HEK293 (cell line): ENCODE results near the gene POF1B.

Source experiments
- ATF2 ChIP-seq: fragments of 450-650 bp; formaldehyde crosslinking; IDR thresholded peaks from 2 replicates; pipeline ENCODE4 v1.5.1; 2016; ENCODE audit warnings: missing biosample characterization, missing genetic modification characterization, low read depth
- GLI2 ChIP-seq: fragments of 450-650 bp; formaldehyde crosslinking; IDR thresholded peaks from 2 replicates; pipeline ENCODE4; 2017; ENCODE audit warnings: missing biosample characterization, missing genetic modification characterization, low read depth, borderline replicate concordance
- HOXA7 ChIP-seq: sonication (generic); formaldehyde crosslinking; IDR thresholded peaks from 2 replicates; pipeline ENCODE4 v1.8.1; 2022; ENCODE audit warnings: missing genetic modification reagents, borderline replicate concordance
- OSR2 ChIP-seq: fragments of 450-650 bp; formaldehyde crosslinking; IDR thresholded peaks from 2 replicates; pipeline ENCODE4 v1.5.1; 2016; ENCODE audit warnings: missing biosample characterization, missing genetic modification characterization
- REST ChIP-seq: fragments of 450-650 bp; formaldehyde crosslinking; IDR thresholded peaks from 2 replicates; pipeline ENCODE4 v1.5.1; 2016; ENCODE audit warnings: missing biosample characterization, missing genetic modification characterization
- SP2 ChIP-seq: fragments of 450-650 bp; formaldehyde crosslinking; IDR thresholded peaks from 2 replicates; pipeline ENCODE4 v1.5.1; 2016; ENCODE audit warnings: missing biosample characterization, missing genetic modification characterization
- ZBTB1 ChIP-seq: fragments of 450-650 bp; formaldehyde crosslinking; IDR thresholded peaks from 2 replicates; pipeline ENCODE4 v1.5.1; 2016; ENCODE audit warnings: missing biosample characterization, missing genetic modification characterization
- ZBTB10 ChIP-seq: fragments of 450-650 bp; formaldehyde crosslinking; IDR thresholded peaks from 2 replicates; pipeline ENCODE4 v1.5.1; 2016; ENCODE audit warnings: missing biosample characterization, missing genetic modification characterization
- ZBTB8A ChIP-seq: fragments of 450-650 bp; formaldehyde crosslinking; IDR thresholded peaks from 2 replicates; pipeline ENCODE4 v1.5.1; 2016; ENCODE audit warnings: missing biosample characterization, missing genetic modification characterization
- ZNF280D ChIP-seq: fragments of 450-650 bp; formaldehyde crosslinking; IDR thresholded peaks from 2 replicates; pipeline ENCODE4 v1.5.1; 2016; ENCODE audit warnings: missing biosample characterization, missing genetic modification characterization
- ZNF394 ChIP-seq: fragments of 450-650 bp; formaldehyde crosslinking; IDR thresholded peaks from 2 replicates; pipeline ENCODE4 v1.5.1; 2016; ENCODE audit warnings: missing biosample characterization, missing genetic modification characterization, mild to moderate bottlenecking, moderate library complexity, borderline replicate concordance
- ZNF423 ChIP-seq: fragments of 450-650 bp; formaldehyde crosslinking; IDR thresholded peaks from 2 replicates; pipeline ENCODE4 v1.5.1; 2016; ENCODE audit warnings: missing biosample characterization, missing genetic modification characterization
- ZNF488 ChIP-seq: fragments of 450-650 bp; formaldehyde crosslinking; IDR thresholded peaks from 2 replicates; pipeline ENCODE4 v1.5.1; 2016; ENCODE audit warnings: missing biosample characterization, missing genetic modification characterization
- ZNF560 ChIP-seq: fragments of 450-650 bp; formaldehyde crosslinking; IDR thresholded peaks from 2 replicates; pipeline ENCODE4 v1.5.1; 2017; ENCODE audit warnings: missing biosample characterization, missing genetic modification characterization, borderline replicate concordance
- ZNF624 ChIP-seq: fragments of 450-650 bp; formaldehyde crosslinking; IDR thresholded peaks from 2 replicates; pipeline ENCODE4 v1.5.1; 2017; ENCODE audit warnings: missing biosample characterization, missing genetic modification characterization
- ZNF76 ChIP-seq: fragments of 450-650 bp; formaldehyde crosslinking; IDR thresholded peaks from 2 replicates; pipeline ENCODE4; 2016; ENCODE audit warnings: low read depth, missing biosample characterization, missing genetic modification characterization, borderline replicate concordance
- TF ChIP-seq, protein P1 (sequence below): fragments of 450-650 bp; formaldehyde crosslinking; IDR thresholded peaks from 2 replicates; pipeline ENCODE4 v1.5.1; 2016; ENCODE audit warnings: missing biosample characterization, missing genetic modification characterization
- TF ChIP-seq, protein P2 (sequence below): fragments of 450-650 bp; formaldehyde crosslinking; IDR thresholded peaks from 2 replicates; pipeline ENCODE4 v1.5.0; 2017; ENCODE audit warnings: missing biosample characterization, missing genetic modification characterization, borderline replicate concordance

POF1B gene

DNA sequence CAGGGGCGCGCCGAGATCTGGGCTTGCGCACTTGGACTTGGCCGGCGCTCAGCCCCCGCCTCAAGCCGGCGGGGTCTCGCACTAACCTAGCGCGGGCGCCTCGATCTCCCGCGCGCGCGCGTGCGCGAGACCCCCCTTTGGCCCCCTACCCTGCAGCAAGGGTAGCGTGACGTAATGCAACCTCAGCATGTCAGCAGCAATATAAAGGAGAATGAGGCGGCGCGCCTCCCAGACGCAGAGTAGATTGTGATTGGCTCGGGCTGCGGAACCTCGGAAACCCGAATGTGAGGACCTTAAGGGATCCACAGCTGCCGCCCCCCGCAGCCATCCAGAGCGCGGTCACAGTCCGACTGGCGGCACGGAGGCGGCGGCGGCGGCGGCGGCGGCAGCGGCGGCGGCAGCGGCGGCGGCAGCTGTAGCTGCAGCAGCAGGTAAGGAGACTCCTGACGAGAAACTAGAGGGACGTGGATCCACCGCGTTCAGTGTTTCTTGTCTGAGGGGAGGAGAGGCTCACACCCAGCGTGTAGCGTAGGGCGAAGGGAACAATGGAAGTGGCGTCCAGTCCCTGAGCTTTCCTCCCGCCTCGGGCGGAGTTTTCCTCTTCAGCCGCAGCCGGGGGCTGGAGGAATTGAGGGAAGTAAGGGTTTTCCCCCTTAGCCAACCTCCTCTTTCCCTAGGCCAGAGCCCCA lies 135.6 kb downstream of the POF1B start, which contains the start of the genes SATL1 and ZNF711 (continued):
- TF ChIP-seq ZNF394 (tag by site-specific recombination) (no peak), HOXA7 (CRISPR knock-in tag) (no peak), REST (no peak), ATF2 (tag by site-specific recombination) (peak; percentile 95), OSR2 (tag by site-specific recombination) (no peak), ZNF280D (no peak), ZNF488 (tag by site-specific recombination) (no peak), ZNF560 (tag by site-specific recombination) (no peak), ZNF624 (tag by site-specific recombination) (no peak), ZBTB8A (tag by site-specific recombination) (no peak), ZNF423 (tag by site-specific recombination) (0 out of 2 replicates have a peak, but pooled peaks have one; percentile 22), ZBTB10 (tag by site-specific recombination) (peak; percentile 85), ZNF76 (tag by site-specific recombination) (no peak), GLI2 (tag by site-specific recombination) (no peak), ZBTB1 (tag by site-specific recombination) (no peak), SP2 (tag by site-specific recombination) (peak; percentile 57)
- TF ChIP-seq, protein P1, sequence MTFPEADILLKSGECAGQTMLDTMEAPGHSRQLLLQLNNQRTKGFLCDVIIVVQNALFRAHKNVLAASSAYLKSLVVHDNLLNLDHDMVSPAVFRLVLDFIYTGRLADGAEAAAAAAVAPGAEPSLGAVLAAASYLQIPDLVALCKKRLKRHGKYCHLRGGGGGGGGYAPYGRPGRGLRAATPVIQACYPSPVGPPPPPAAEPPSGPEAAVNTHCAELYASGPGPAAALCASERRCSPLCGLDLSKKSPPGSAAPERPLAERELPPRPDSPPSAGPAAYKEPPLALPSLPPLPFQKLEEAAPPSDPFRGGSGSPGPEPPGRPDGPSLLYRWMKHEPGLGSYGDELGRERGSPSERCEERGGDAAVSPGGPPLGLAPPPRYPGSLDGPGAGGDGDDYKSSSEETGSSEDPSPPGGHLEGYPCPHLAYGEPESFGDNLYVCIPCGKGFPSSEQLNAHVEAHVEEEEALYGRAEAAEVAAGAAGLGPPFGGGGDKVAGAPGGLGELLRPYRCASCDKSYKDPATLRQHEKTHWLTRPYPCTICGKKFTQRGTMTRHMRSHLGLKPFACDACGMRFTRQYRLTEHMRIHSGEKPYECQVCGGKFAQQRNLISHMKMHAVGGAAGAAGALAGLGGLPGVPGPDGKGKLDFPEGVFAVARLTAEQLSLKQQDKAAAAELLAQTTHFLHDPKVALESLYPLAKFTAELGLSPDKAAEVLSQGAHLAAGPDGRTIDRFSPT (tag by site-specific recombination), result no peak
- TF ChIP-seq, protein P2, sequence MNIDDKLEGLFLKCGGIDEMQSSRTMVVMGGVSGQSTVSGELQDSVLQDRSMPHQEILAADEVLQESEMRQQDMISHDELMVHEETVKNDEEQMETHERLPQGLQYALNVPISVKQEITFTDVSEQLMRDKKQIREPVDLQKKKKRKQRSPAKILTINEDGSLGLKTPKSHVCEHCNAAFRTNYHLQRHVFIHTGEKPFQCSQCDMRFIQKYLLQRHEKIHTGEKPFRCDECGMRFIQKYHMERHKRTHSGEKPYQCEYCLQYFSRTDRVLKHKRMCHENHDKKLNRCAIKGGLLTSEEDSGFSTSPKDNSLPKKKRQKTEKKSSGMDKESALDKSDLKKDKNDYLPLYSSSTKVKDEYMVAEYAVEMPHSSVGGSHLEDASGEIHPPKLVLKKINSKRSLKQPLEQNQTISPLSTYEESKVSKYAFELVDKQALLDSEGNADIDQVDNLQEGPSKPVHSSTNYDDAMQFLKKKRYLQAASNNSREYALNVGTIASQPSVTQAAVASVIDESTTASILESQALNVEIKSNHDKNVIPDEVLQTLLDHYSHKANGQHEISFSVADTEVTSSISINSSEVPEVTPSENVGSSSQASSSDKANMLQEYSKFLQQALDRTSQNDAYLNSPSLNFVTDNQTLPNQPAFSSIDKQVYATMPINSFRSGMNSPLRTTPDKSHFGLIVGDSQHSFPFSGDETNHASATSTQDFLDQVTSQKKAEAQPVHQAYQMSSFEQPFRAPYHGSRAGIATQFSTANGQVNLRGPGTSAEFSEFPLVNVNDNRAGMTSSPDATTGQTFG (tag by site-specific recombination), result no peak
